GM20000 (cell line): ENCODE measurements around the gene KCMF1.
A peak's percentile ranks its signal among the peaks of the same experiment; 100 is the strongest.

ENCODE experiments used
- DNase-seq: peaks from one replicate; pipeline ENCODE4 v3.0.0; 2012; ENCODE audit warnings: low spot score
- TF ChIP-seq, protein P1 (sequence below): IDR thresholded peaks from 2 replicates; pipeline ENCODE4 v1.5.1; 2012; ENCODE audit warnings: mild to moderate bottlenecking, control low read depth; ENCODE audit errors: extremely low read depth, missing control alignments

Gene KCMF1

DNA sequence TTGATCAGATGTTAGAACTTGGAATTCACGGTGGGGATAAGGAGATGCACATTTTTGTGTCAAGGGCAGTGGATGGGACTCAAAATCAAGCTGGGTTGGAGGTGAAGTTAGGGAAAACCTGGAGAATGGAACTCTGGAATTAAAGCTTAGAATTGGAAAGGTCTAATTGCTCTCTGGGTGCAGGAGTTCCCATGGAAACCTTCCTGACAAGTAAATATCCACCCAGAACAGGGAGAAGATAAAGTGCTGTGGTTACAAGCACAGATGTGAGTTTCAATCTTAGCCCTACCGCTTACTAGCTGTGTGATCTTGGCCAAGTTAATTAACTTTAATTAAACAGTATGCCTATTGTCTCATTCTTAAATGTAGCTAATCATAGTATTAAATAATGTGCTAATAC, 90.9 kb downstream of the KCMF1 start:
- TF ChIP-seq, protein P1, sequence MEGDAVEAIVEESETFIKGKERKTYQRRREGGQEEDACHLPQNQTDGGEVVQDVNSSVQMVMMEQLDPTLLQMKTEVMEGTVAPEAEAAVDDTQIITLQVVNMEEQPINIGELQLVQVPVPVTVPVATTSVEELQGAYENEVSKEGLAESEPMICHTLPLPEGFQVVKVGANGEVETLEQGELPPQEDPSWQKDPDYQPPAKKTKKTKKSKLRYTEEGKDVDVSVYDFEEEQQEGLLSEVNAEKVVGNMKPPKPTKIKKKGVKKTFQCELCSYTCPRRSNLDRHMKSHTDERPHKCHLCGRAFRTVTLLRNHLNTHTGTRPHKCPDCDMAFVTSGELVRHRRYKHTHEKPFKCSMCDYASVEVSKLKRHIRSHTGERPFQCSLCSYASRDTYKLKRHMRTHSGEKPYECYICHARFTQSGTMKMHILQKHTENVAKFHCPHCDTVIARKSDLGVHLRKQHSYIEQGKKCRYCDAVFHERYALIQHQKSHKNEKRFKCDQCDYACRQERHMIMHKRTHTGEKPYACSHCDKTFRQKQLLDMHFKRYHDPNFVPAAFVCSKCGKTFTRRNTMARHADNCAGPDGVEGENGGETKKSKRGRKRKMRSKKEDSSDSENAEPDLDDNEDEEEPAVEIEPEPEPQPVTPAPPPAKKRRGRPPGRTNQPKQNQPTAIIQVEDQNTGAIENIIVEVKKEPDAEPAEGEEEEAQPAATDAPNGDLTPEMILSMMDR, result no peak
- DNase-seq, result no peak

DNA sequence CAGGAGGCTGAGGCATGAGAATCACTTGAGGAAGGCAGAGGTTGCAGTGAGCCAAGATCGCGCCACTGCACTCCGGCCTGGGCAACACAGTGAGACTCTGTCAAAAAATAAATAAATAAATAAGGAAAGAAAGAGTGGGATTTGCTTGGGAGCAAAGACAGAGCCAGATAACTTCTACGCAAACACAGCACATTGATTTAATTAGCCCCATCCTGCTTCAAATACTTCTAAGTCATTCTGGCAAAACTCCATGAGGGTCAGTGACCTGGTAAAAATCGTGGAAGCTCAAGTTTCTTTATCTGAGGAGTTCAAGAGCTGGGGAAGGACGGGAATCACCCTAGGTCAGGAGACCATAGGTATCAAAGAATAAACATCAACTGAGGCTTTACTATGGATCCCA, 91.6 kb downstream of the KCMF1 start:
- TF ChIP-seq, protein P1, result no peak
- no peak for DNase-seq

DNA sequence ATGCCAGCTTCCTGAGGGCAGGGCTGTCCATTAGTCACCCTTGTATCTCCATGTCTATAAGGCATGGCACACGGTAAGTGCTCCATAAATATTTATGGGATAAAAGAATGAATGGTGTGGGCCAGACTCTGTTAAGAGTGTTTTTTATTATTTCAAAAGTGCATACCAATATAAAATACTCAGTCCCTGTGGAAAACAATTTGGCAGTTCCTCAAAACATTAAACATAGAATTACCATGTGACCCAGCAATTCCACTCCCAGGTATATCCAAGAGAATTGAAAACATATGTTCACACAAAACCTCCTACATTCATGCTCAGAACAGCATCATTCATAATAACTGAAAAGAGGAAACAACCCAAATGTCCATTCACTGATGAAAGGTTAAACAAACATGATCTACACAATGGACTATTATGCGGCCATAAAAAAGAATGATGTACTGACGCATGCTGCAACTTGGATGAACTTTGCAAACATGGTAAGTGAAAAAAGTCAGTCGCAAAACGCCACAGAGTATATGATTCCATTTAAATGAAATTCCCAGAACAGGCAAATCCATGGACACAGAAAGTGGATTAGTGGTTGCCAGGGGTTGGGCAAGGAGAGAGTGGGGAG, 93.1 kb downstream of the KCMF1 start:
- DNase-seq, result no peak
- TF ChIP-seq, protein P1, result no peak

GRCh38 chr2:85064927-85065577, 94.1 kb downstream of the KCMF1 start:
- no peak for DNase-seq
- TF ChIP-seq, protein P1, result no peak

DNA sequence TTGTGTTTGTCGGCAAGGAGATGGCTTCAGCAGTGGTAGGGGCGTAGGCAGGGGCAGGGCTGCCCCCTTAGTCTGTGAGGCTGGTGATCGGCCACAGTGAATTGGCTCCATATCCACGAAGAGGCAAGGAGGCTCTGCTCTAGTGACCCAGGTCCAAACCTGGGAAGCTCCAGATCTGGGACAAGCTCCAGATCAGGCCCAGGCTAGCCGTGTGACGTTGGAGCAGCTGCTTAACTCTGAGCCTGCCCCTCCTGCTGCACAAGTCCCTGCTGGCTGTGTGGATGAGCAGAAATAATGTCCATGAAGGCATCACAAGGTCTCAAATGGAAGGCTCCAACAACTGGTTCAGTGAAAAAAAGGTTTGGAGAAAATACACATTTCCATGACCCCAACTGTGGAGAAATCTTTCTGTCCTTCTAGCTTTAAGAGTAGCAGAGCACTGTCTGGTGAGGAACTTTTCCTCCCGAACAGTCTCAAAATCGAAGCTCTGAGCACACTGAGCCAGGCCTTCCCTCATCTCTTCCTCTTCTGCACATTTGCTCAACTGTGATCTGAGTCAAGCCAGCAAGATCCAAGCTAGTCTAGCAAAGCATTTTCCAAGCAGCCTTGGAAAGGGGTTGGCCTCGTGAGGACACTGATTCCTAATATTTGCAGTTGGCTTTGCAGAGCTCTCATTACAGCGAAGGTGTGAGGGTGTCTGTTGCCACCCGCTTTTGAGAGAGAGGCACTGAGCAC, 95.2 kb downstream of the KCMF1 start:
- TF ChIP-seq, protein P1, result no peak
- no peak for DNase-seq

DNA sequence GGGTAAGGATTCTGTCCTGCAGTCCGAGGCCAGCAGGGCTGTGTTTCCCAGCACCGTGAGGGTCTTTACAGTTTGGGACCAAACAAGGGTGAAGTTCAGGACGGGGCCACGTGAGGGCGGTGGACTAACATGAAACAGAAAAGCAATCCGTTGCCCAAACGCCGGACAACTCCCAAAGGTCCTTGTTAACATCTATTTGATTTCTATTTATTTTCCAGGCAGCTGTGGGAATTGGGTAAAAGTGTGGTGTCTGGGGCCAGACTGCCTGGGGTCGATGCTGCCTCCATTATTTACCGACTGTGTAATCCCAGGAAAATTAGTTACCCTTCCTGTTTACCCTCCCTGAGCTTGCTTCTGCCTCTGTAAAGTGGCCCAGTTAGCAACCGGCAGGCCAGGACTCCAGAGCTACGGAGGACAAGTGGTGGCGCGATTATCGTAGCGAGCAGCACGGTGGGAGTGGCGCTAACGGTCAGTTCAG, 96.0 kb downstream of the KCMF1 start:
- TF ChIP-seq, protein P1, result peak; percentile 53
- DNase-seq, result peak; percentile 57

- TF ChIP-seq, protein P1, result no peak
- no peak for DNase-seq
Observed at GRCh38 chr2:85071096-85071495, 100.1 kb downstream of the KCMF1 start.
